NCI-H1105 (cell line): ENCODE results near the gene CCDC141.
"Not testable (repeated sequence)": the region's sequence is repeated elsewhere in the genome, so short reads cannot be mapped to it uniquely, and the experiment has no call there.

Source experiments
- DNase-seq: peaks from one replicate; lab custom pipeline; 2025; lab: John Stamatoyannopoulos, UW

CCDC141 gene

GRCh38 chr2:179049546-179050311 lies at the start of gene CCDC141:
TSS of gene CCDC141 (minus strand) at chr2:179050137. CDS start at chr2:179049941, 196 bp downstream.
- no peak for DNase-seq

GRCh38 chr2:179098080-179098689 lies 48.2 kb upstream of the CCDC141 start:
- no peak for DNase-seq

GRCh38 chr2:179097131-179097530 lies 47.2 kb upstream of the CCDC141 start:
- DNase-seq, result no peak

- DNase-seq, result no peak
Measured at GRCh38 chr2:179096090-179096489, 46.2 kb upstream of the CCDC141 start.

GRCh38 chr2:179092912-179093311 lies 43.0 kb upstream of the CCDC141 start:
- DNase-seq, result not testable (repeated sequence)

GRCh38 chr2:179082697-179083096 lies 32.8 kb upstream of the CCDC141 start:
- no peak for DNase-seq

- no peak for DNase-seq
Measured at GRCh38 chr2:179081954-179082353, 32.0 kb upstream of the CCDC141 start.

- DNase-seq, result no peak
Measured at GRCh38 chr2:179072527-179072926, 22.6 kb upstream of the CCDC141 start.

- DNase-seq, result no peak
Measured at GRCh38 chr2:179071810-179072355, 21.9 kb upstream of the CCDC141 start.

GRCh38 chr2:179070895-179071294 lies 21.0 kb upstream of the CCDC141 start:
- DNase-seq, result no peak

- no peak for DNase-seq
Measured at GRCh38 chr2:179069685-179070084, 19.7 kb upstream of the CCDC141 start.

GRCh38 chr2:179068991-179069643 lies 19.2 kb upstream of the CCDC141 start:
- no peak for DNase-seq

- no peak for DNase-seq
Measured at GRCh38 chr2:179059026-179059700, 9.2 kb upstream of the CCDC141 start.

- no peak for DNase-seq
Measured at GRCh38 chr2:179057737-179058136, 7.8 kb upstream of the CCDC141 start.

GRCh38 chr2:179053568-179053967 lies 3.6 kb upstream of the CCDC141 start:
- DNase-seq, result not testable (repeated sequence)

- DNase-seq, result no peak
Measured at GRCh38 chr2:179051250-179051649, 1.3 kb upstream of the CCDC141 start.

- DNase-seq, result no peak
Measured at GRCh38 chr2:179050755-179051154, 818 bp upstream of the CCDC141 start.

GRCh38 chr2:179049203-179049545 lies 763 bp downstream of the CCDC141 start:
- DNase-seq, result no peak

- no peak for DNase-seq
Measured at GRCh38 chr2:179048099-179048498, 1.8 kb downstream of the CCDC141 start.

GRCh38 chr2:179045602-179046001 lies 4.3 kb downstream of the CCDC141 start:
- not testable (repeated sequence) for DNase-seq

GRCh38 chr2:179044500-179044899 lies 5.4 kb downstream of the CCDC141 start:
- DNase-seq, result no peak

- no peak for DNase-seq
Measured at GRCh38 chr2:179037807-179038206, 12.1 kb downstream of the CCDC141 start.
